Lung (tissue), 12 donors: ENCODE data around the gene EXOC4. TPM values are rescaled to one million over a fixed set of nuclear protein-coding genes. Genes with fewer than 3 reads are reported as not detected.

Experiments used
- ATAC-seq: fragments of 200-7000 bp; cut with Tn5 transposase; one replicate; pipeline ENCODE4 v1.9.1; 2020; ENCODE audit warnings: moderate number of reproducible peaks; ENCODE audit not compliant: insufficient read depth, low FRiP score
- DNase-seq, 3 donors: peaks; one replicate each; pipeline ENCODE4 v3.0.0-alpha.2; 2013 to 2017
- H3K27ac ChIP-seq, 2 donors: one replicate each; pipeline ENCODE4 v1.5.1; 2013; ENCODE audit warnings: mild to moderate bottlenecking in 2 of 2, moderate library complexity in 2 of 2, control low read depth in 1 of 2, inconsistent platforms in 1 of 2, low read depth in 1 of 2, low read length in 1 of 2
- H3K27me3 ChIP-seq, 3 donors: one replicate each; pipeline ENCODE4 v1.5.1; 2013; ENCODE audit warnings: low read length in 2 of 3; ENCODE audit not compliant: control insufficient read depth in 3 of 3, insufficient read depth in 3 of 3
- H3K36me3 ChIP-seq, 4 donors: one replicate each; pipeline ENCODE4 v1.5.1; 2013; ENCODE audit warnings: low read length in 4 of 4, mild to moderate bottlenecking in 1 of 4, moderate library complexity in 1 of 4; ENCODE audit not compliant: control insufficient read depth in 4 of 4, insufficient read depth in 4 of 4
- H3K4me1 ChIP-seq, 5 donors: one replicate each; pipeline ENCODE4 v1.5.1; 2013; ENCODE audit warnings: low read length in 5 of 5, mild to moderate bottlenecking in 2 of 5, moderate library complexity in 1 of 5; ENCODE audit not compliant: control insufficient read depth in 5 of 5, insufficient read depth in 5 of 5
- H3K4me3 ChIP-seq: one replicate; pipeline ENCODE4 v1.5.1; 2013; ENCODE audit warnings: mild to moderate bottlenecking, control low read depth, moderate library complexity
- H3K9ac ChIP-seq, 2 donors: one replicate each; pipeline ENCODE4 v1.5.1; 2013; ENCODE audit warnings: low read length in 2 of 2, control low read depth in 1 of 2; ENCODE audit not compliant: insufficient read depth in 1 of 2
- H3K9me3 ChIP-seq, 4 donors: one replicate each; pipeline ENCODE4 v1.5.1; 2013; ENCODE audit warnings: low read length in 3 of 4, mild to moderate bottlenecking in 1 of 4, moderate library complexity in 1 of 4; ENCODE audit not compliant: control insufficient read depth in 4 of 4, insufficient read depth in 3 of 4
- CTCF ChIP-seq: IDR thresholded peaks from 2 replicates; pipeline ENCODE4 v1.5.1; 2012; ENCODE audit warnings: mild to moderate bottlenecking; ENCODE audit errors: control extremely low read depth, extremely low read depth
- WGBS, 2 donors: extraction: QIAGEN DNeasy Blood & Tissue Kit; methylation state at CpG; one replicate each; pipeline ENCODE4 v1.1.7; 2013; 5-methylcytosine and 5-hydroxymethylcytosine counted together
- polyA plus RNA-seq, 2 donors: library from polyadenylated mRNA; stranded (reverse); fragments of 200-250 nt; gene quantifications; one replicate each; pipeline ENCODE4 v1.2.1, GENCODE V29; 2013
- total RNA-seq, 2 donors: library from RNA; depleted of rRNA in 1 of 2; stranded (reverse); fragments of >200 nt in 1 of 2; gene quantifications; one replicate each; pipeline ENCODE4 v1.2.1, GENCODE V29; 2014 to 2021
- donor health status: control.
- donor health status: control.
- donor health status: Bipolar disorder and iron deficiency.
- donor health status: healthy.
- donor health status: DM: yes; HTN: yes; CAD: no.

Gene EXOC4
- total and polyA plus RNA-seq, 4 donors = 10.3 to 232 (median 47.4) TPM

- 51 to 74% methylated on average over 3 of the region's 3 CpGs for WGBS, 2 donors
- no peaks in the 10 kb centered on the region for H3K36me3 ChIP-seq
Observed at GRCh38 chr7:133398506-133398905, 145.6 kb downstream of the EXOC4 start.

GRCh38 chr7:133401225-133401624, 148.3 kb downstream of the EXOC4 start:
- DNase-seq = no peak
- no peak for TF ChIP-seq CTCF
- Histone ChIP-seq H3K27ac (no peak overlapping the region), H3K9me3 (no peaks in the 10 kb centered on the region), H3K36me3 (no peaks in the 10 kb centered on the region), H3K9ac (no peak overlapping the region), H3K4me3 (no peak overlapping the region), H3K27me3 (no peaks in the 10 kb centered on the region), H3K4me1 (peaks cover 0 to 2% (median 0%) of the 10 kb centered on the region in 5 donors)
- 92 to 100% methylated on average over 1 of the region's 1 CpG for WGBS, 2 donors
- ATAC-seq = no peak

More at GRCh38 chr7:133398506-133398905, 145.6 kb downstream of the EXOC4 start:
- Histone ChIP-seq H3K9me3 (no peaks in the 10 kb centered on the region), H3K27me3 (no peaks in the 10 kb centered on the region), H3K4me1 (peaks cover 0 to 2% (median 0%) of the 10 kb centered on the region in 5 donors), H3K4me3 (no peak overlapping the region), H3K27ac (no peak overlapping the region), H3K9ac (no peak overlapping the region)
- DNase-seq = no peak
- ATAC-seq = no peak
- TF ChIP-seq CTCF = no peak

GRCh38 chr7:133408212-133408611, 155.3 kb downstream of the EXOC4 start:
- Histone ChIP-seq H3K27me3 (no peaks in the 10 kb centered on the region), H3K4me3 (no peak overlapping the region), H3K9ac (no peak overlapping the region), H3K4me1 (peaks cover 0 to 3% (median 0%) of the 10 kb centered on the region in 5 donors), H3K9me3 (no peaks in the 10 kb centered on the region), H3K27ac (no peak overlapping the region), H3K36me3 (no peaks in the 10 kb centered on the region)
- DNase-seq (no peak), ATAC-seq (no peak)
- 98 to 99% methylated on average over 2 of the region's 2 CpGs for WGBS, 2 donors
- no peak for TF ChIP-seq CTCF

- TF ChIP-seq CTCF = no peak
- H3K36me3 ChIP-seq = no peaks in the 10 kb centered on the region
- DNase-seq (no peak), ATAC-seq (no peak)
- H3K27me3 ChIP-seq = no peaks in the 10 kb centered on the region
- no peak overlapping the region for H3K9ac ChIP-seq
- 82 to 83% methylated on average over 2 of the region's 2 CpGs for WGBS, 2 donors
- H3K4me1 ChIP-seq = peaks cover 0 to 3% (median 0%) of the 10 kb centered on the region in 5 donors
- H3K27ac ChIP-seq = no peak overlapping the region
- H3K4me3 ChIP-seq = no peak overlapping the region
- no peaks in the 10 kb centered on the region for H3K9me3 ChIP-seq
Observed at GRCh38 chr7:133409421-133409820, 156.5 kb downstream of the EXOC4 start.
